Hepatic stellate cell (primary cell): Measurements from ENCODE around the gene UAP1L1.
A peak's percentile ranks its signal among the peaks of the same experiment; 100 is the strongest.
"Not testable (repeated sequence)": the region's sequence is repeated elsewhere in the genome, so short reads cannot be mapped to it uniquely, and the experiment has no call there.

Experiments used
- DNase-seq: peaks from one replicate; pipeline ENCODE4 v3.0.0; 2011; ENCODE audit warnings: low spot score

The UAP1L1 gene, protein sequence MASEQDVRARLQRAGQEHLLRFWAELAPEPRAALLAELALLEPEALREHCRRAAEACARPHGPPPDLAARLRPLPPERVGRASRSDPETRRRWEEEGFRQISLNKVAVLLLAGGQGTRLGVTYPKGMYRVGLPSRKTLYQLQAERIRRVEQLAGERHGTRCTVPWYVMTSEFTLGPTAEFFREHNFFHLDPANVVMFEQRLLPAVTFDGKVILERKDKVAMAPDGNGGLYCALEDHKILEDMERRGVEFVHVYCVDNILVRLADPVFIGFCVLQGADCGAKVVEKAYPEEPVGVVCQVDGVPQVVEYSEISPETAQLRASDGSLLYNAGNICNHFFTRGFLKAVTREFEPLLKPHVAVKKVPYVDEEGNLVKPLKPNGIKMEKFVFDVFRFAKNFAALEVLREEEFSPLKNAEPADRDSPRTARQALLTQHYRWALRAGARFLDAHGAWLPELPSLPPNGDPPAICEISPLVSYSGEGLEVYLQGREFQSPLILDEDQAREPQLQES

DNA sequence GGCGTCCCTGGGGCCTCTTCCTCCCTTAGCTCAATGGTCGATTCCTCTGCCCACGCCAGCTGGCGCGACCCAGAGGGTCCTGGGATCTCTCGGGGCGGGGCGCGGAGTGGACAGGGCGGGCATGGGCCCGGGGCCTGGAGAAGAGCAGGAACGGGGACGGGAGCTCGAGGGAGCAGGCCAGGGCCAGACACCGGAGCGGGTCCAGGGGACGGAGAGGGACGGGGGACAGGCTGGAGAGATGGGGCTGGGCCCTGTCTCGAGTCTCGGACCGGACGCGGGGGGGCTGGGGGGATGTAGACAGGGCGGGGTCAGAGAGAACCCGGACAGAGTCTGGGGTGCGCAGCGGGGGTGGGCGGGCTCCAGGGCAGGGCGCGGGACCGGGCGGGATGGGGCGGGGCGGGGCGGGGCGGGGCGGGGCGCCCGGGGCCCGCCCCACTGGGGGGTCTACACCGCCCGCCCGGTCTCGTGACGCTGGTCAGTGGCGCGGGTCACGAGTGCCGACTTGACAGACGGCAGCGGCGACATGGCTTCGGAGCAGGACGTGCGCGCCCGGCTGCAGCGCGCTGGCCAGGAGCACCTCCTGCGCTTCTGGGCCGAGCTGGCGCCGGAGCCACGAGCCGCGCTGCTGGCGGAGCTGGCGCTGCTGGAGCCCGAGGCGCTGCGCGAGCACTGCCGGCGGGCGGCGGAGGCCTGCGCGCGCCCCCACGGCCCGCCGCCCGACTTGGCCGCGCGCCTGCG, at the start of gene UAP1L1:
Gene UAP1L1, plus strand, starts transcription at position 508 of the 738 bp plus-strand sequence. Its CDS starts 16 bp downstream, at position 524.
- DNase-seq, result peak; percentile 67

DNA sequence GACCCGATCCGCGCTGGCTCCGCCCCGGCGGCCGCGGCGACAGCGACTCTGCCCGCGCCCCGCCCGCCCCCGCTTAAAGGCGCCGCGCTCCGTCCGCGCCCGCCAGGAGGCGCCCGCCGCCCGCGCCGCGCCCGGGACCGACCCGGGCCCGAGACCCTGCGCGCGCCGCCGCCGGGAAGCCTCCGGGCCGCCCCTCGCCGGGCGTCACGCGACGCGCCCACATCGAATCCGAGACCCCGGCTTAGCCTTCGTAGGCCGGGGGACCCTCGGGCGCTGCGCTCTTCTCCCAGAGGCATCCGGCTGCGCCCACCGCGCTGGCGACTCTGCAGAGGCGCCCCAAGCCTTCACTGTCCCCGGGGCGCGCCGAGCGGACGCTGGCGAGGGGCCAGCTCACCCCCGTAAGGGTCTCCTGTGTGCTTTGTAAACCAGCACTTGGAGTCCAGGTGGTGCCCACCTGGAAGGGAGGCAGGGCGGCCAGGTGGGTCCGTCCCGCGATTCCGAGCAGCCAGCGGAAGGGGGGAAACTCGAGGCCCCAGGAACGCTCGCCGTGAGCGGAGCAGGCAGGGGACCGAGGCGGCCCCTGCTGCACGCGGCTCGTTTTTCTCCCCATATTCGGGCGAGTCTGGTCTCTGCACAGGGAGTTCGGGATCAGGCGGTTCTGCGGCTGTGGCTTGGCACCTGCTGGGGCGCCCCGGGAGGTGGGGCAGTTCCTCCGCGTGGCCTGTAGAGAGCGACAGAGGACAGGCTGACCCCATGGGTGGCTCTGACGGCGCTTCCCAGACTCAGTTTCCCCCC, 48.9 kb upstream of the UAP1L1 start:
- DNase-seq, result peak; percentile 73

DNA sequence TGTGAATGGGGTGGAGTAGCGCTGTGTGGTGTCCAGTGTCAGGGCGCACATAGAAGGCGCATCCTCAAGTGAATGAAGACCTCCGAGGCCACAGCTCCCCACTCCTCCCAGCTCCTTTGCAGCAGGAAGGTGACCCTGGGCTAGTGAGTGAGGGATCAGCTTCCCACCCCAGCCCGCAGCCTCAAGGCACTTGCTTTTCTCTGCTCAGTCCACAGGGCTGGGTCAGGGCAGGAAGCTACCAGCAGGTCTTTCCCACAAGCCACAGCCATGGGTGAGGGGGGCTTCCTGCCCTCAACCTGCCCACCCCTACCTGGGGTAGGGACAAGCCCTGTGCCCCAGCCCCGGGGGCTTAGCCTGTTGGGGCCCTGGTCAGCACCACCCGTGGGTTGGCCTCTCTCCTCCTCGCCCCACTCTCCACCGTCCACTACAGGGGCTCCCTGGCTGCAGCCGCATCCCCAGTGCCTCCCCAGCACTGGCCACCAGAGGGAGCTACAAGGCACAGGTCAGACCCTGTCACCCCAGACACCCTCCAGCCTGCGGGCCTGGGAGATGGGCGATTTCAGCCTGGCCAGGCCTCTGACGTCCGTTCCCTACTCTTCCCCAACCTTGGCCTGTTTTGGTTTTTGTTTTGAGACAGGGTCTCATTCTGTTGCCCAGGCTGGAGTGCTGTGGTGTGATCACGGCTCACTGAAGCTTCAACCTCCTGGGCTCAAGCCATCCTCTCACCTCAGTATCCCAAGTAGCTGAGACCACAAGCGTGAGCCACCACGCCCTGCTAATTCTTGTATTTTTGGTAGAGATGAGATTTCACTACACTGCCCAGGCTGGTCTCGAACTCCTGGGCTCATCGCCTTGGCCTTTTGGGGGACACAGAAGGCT, 48.0 kb upstream of the UAP1L1 start:
- DNase-seq, result peak; percentile 78

DNA sequence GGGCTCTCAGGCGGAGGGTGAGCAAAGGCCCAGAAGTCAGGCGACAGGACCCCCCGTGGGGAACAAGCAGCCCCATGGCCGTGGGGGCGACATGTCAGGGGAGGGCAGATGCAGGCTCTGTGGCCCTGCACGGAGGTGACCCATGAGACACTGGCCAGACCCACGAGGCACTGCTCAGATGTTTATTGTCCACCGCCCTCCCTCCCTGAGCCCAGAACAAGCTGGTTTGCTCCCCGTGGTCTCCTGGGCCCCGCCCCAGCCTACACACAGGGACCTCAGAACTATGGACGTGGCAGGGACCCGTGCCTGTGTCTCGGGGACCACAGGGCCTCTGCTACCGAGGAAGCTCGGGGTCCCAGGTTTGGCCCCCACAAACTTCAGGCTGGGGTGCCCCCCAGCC, 47.3 kb upstream of the UAP1L1 start:
- no peak for DNase-seq

DNA sequence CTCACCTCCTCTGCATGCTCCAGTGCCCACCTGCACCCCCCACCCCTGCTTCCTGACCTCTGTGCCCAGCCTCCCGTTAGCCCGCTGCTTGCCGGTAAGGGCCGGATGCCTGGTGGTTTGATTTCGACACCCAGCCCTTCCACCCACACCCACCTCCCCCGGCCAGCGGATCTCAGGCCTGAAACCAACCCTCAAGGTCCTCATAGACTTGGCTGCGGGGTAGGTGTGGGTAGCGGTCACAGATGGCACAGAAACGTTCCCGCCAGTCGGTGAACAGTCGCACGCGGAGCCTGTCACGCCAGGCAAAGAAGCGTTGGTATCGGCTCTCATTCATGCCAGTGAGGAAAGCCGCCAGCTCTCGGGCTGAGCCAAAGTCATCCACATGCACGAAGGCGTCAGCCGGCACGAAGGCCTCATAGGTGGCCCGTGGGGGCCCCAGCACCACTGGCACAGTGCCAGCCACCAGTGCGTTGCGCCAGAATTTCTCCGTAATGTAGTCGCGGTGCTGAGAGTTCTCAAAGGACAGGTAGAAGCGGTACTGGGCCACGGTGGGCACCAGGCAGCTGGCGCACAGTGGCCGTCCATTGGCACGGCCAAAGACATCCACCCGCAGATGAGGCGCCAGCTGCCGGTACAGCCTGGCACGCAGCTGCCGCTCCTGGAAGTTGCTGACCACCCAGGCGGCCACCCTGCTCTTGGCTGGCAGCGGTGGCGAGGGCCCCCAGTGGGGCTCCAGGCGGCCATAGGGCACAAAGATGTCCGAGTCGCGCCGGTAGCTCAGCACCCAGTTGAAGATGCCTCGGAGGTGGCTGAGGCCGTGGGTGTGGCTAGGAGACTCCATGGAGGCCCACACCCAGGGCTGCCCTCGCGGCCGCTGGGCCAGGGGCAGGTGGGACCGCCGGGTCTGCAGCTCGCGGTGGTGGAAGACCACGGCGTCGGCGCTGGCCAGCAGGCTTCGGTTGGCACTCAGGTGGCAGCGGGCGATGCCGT, 46.5 kb upstream of the UAP1L1 start:
- no peak for DNase-seq

DNA sequence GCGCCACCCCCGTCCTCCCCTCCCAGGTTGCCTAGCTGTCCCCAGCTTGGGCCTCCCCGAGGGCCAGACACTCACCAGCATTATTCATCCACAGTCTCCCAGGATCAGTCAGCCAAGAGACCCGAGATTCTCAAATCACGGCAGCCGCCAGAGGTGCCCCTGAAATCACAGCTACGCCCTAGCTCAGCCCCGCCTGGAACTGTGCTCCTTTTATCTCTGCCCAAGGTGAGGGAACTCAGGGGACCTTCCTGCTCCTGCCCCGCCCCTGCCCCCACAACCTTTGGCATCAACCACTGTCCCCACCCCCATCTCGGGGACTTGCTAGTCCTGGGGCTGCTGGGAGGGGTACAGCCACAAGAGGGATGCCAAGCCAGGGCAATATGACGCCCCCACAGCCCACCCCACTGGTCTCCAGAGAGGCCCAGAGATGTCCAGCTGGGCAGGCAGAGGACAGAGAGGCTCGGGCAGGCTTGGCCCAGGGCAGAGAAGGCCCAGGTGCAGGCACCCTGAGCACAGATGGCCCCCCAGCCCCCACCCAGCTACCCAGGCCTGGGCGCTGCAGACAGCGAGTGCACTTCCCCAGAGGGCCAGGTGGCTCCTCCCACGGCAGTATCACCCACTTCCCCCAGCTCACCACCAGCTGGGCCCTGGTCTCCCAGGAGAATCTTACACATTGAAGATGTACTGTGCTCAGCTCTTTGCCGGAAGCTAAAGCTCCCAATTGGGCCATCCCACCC, 45.2 kb upstream of the UAP1L1 start, which contains the start of gene FUT7:
Gene FUT7, minus strand, starts transcription at position 185 of the 737 bp plus-strand sequence. Its CDS starts 97 bp downstream, at position 88.
- no peak for DNase-seq

DNA sequence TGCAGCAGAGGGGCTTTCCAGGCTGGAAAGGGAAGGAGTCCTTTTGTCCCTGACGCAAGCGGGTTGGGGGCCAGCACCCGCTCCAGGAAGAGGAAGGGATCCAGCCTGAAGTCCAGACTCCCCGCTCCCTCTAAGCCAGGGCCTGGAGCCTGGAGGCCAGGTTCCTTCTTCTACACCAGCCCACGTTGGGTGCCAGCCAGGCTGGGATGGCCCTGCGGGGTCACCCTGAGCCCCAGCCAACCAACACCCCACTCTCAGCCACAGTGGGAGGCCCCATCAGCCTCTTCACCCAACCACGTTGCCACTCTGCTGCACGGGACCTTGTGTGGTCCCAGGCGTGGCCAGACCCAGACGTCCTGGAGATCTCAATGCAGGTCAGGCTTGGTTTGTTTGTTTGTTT, 44.5 kb upstream of the UAP1L1 start:
- no peak for DNase-seq

DNA sequence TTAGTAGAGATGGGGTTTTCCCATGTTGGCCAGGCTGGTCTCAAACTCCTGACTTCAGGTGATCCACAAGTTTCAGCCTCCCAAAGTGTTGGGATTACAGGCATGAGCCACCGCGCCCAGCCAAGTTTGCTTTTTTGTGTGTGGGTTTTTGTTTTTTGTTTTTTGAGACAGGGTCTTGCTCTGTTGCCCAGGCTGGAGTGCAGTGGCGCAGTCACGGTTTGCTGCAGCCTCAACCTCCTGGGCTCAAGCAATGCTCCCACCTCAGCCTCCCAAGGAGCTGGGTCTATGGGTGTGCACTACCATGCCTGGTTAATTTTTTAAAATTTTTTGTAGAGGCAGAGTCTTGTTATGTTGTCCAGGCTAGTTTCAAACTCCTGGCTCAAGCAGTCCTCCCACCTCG, 43.8 kb upstream of the UAP1L1 start:
- DNase-seq, result not testable (repeated sequence)

DNA sequence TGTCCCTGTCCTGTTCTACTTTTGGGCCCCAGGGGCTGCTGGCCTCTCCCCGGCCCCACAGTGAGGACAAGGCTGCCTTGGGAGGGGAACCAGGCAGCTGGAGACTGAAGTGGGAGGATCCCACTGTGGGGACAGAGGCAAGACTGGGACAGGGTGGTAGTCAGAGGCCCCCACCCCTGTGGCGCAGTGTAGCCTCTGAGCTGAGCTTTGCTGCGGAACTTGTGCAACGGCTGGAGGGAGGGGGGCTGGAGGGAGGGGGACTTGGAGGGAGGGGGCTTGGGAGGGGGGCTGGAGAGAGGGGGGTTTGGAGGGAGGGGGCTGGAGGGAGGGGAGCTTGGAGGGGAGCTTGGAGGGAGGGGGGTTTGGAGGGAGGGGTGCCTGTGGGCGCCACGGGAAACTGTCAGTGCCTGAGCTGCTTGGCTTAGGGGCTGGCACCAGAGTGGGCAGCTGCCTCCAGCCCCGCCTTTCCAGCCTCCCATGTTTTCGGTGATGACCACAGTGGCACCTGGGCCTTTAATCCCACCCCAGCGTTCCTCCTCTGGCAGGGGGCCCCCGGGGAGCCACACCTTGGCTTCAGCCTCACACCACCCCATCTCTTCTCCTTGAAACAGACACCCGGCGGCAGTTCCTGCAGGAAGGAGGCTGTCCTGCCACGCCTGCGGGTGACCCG, 43.1 kb upstream of the UAP1L1 start:
- no peak for DNase-seq

DNA sequence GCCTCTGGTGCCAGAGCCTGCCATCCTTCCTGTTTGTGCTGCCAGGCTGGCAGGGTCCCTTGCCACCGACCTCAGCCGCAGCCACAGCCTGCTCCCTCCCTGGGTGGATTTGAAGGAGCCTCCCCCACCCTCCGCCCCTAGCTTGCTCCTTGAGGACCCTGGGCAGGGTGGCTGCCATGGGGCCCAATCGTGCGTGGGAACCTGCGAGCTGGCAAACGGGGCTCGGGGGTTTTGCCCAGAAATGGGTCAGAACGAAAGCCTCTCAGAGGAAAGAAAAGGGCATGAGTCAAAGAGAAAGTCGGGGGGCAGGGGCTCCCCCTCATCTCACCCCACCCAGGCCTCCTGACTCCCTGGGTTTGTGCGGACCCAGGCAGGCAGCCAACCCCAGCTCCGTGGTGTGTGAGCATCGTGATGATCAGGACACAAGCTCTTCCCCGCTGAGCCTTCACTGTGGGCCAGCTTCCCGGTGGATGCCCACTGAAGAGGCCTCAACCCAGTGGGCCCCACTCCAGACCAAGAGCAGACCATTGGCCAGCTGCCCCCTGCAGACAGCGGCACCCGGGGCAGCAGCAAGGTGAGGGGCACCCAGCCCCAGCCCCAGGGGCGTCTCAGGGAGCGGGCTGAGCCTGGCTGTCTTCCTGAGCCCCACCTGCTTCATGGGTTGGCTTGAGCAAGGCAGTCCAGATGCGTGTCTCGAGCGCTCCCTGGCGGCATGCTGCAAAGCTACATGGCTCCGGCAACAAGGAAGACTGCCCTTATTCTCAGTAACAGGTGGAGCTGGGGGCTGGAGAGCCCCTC, 42.4 kb upstream of the UAP1L1 start:
- peak; percentile 92 for DNase-seq

DNA sequence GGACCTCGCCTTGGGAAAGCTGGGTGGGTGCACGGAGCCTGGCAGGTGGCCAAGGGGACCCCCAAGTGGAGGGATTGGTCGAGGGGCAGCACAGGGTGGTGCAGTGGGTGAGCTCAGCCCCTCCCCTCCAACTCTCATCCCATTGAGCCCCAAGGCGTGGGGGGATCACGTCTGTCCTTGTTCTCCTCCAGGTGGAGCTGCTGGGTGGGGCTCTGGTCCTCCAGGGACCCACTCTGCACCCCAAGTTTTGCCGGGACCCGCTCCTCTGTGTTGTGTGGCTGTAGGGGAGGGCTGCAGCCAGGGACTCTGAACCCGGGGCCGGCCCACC, 41.8 kb upstream of the UAP1L1 start:
- DNase-seq, result no peak

DNA sequence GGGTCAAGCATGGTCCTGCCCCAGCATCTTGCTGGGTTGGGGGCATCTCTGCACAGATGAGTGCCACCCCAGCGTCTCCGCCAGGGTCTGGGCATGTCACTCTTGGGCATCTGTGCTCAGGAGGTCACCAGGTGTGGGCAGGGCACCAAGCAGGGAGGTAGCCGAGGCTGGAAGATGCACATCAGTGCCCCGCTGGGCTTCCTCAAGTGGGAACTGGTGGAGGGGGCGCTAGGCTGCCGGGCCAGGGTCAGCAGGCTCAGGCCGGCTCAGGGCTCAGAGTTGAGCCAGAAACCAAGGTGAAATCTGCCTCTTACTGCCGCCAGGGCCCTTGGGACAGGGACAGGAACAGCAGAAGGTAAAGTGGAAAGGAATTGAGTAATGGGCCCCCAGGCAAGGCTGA, 41.4 kb upstream of the UAP1L1 start:
- DNase-seq, result no peak

DNA sequence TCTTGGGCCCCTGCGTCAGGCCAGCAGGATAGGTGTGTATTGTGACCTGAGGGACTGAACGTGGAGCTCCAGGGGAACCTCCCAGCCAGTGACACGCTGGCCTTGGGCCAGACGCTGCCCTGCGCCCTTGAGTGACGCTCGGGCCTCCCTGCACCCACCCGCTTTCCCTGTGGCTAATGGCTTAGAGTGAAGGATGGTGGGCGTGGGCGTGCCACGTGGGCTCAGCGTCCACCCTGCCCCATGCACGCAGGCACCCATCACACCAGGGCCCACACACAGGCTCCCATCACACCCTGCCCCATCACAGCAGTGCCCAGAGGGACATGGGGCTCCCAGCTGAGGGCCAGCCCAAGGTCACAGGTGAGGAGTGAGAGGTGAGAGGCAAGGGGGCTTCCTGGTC, 40.3 kb upstream of the UAP1L1 start:
- no peak for DNase-seq

DNA sequence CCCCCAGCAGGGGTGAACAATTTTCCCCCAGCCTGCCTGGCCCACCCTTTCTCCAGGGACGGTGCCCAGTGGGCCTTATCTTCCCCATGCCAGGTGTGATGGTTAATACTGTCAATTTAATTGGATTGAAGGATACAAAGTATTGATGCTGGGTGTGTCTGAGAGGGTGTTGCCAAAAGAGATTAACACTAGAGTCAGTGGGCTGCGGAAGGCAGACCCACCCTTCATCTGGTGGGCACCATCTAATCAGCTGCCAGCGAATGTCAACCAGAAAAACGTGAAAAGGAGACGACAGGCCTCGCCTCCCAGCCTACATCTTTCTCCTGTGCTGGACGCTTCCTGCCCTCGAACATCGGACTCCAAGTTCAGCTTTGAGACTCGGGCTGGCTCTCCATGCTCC, 39.8 kb upstream of the UAP1L1 start:
- no peak for DNase-seq

DNA sequence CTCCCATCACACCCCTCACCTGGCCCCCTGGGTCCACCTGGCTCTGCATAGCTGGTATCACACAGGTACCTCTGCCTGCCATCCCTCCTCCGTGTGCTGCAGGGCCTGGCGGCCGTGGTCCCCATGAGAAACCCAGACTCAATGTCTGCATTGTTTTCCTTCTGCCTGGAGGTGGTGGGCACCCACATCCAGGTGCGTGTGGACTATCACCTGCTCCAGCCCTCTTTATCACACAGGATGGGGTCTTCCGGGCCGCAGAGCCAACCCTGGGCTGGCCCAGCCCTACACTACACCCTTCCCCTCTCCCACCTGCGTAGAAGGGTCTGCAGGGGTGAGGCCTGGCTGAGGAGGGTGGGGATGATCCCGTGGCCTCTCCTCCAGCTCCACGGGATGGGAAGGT, 38.4 kb upstream of the UAP1L1 start:
- no peak for DNase-seq

DNA sequence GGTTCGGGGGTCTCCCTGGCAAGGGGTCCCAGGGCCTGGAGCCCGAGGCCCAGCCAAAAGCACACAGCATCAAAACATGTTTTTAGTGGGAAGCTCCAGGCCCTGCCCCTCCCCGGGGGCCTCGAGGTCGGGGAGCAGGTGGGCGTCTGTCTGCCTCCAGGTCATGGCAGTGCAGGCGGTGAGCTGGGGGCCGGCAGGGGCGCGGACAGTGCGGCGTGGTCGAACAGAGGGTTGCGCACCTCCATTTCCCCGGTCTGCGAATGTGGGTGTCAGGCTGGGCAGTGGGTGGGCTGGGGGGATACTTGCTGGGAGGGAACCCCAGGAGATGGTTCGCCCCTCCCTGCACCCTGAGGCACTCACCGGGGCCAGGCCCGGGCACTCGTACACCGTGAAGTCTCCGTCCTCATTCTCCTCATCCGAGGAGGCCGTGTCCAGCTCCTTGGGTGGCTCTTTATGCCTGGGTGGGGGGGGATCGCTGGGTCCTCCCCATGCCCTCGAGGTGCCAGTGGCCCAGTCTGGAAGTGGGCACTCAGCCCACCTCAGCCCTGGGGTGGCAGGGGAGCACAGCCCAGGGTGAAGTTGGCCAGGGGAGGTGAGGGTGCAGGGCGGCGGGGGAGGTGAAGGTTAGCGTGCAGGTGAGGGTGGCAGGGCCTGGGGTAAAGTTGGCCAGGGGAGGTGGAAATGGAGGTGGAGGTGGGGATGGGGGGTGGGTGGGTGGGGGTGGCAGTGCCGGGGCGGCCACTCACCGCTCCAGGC, 37.5 kb upstream of the UAP1L1 start:
- no peak for DNase-seq

DNA sequence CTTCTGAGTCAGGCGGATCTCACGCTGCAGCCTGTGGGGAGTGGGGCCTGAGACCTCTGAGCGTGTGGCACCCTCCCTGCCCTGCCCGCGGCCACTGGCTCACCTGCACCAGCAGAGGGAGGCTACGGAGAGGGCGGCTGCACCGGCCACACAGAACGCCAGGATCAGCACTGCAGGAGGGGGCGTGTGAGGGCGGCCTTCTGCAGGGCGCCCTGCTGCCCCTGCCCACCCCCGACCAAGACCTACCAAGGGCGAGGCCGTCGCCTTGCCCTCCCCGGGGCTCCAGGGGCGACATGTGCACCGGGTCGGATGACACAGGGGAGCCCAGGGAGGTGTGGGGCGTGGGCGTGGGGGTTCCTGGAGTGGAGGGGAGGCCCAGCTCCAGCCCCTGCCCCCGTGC, 36.7 kb upstream of the UAP1L1 start:
- no peak for DNase-seq
